Activated T-cell treated with anti-CD3 and anti-CD28 coated beads, Interleukin-2, amount 50 U/mL, for 24 hours (primary cell): ENCODE measurements around the gene CTU1.

Source experiments
- DNase-seq: peaks from one replicate; pipeline ENCODE4 v3.0.0-alpha.2; 2020
- H3K27ac Mint-ChIP-seq: 2 replicates; pipeline ENCODE4 v1.8.0; 2020; ENCODE audit warnings: mild to moderate bottlenecking, mixed read lengths
- H3K27me3 Mint-ChIP-seq: 2 replicates; pipeline ENCODE4 v1.8.0; 2020; ENCODE audit warnings: mixed read lengths
- H3K36me3 Mint-ChIP-seq: 2 replicates; pipeline ENCODE4 v1.8.0; 2020; ENCODE audit warnings: low read depth, mixed read lengths
- H3K4me1 Mint-ChIP-seq: 2 replicates; pipeline ENCODE4 v1.8.0; 2020; ENCODE audit warnings: low read depth, mixed read lengths
- H3K4me3 Mint-ChIP-seq: 2 replicates; pipeline ENCODE4 v1.8.0; 2020; ENCODE audit warnings: mild to moderate bottlenecking, moderate library complexity, mixed read lengths
- H3K9me3 Mint-ChIP-seq: 2 replicates; pipeline ENCODE4 v1.8.0; 2020; ENCODE audit warnings: mixed read lengths

The CTU1 gene

GRCh38 chr19:51066393-51067186, 41.6 kb downstream of the CTU1 start:
- H3K27me3 Mint-ChIP-seq: peaks cover 49% of the 10 kb centered on the region
- H3K36me3 Mint-ChIP-seq: no peaks in the 10 kb centered on the region
- DNase-seq: no peak
- H3K9me3 Mint-ChIP-seq: no peaks in the 10 kb centered on the region
- peaks cover 2% of the 10 kb centered on the region for H3K4me1 Mint-ChIP-seq
- no peak overlapping the region for H3K4me3 Mint-ChIP-seq
- H3K27ac Mint-ChIP-seq: no peak overlapping the region

- Mint-ChIP-seq H3K36me3 (no peaks in the 10 kb centered on the region), H3K27me3 (peaks cover 56% of the 10 kb centered on the region), H3K4me1 (peaks cover 2% of the 10 kb centered on the region), H3K27ac (no peak overlapping the region), H3K9me3 (no peaks in the 10 kb centered on the region), H3K4me3 (no peak overlapping the region)
- DNase-seq: no peak
Observed at GRCh38 chr19:51065221-51065960, 42.8 kb downstream of the CTU1 start.

GRCh38 chr19:51064534-51065220, 43.5 kb downstream of the CTU1 start, which contains the start of gene KLK13:
TSS of gene KLK13 (minus strand) at chr19:51065092. CDS start at chr19:51065067, 25 bp downstream.
- no peaks in the 10 kb centered on the region for H3K36me3 Mint-ChIP-seq
- H3K4me1 Mint-ChIP-seq: peaks cover 2% of the 10 kb centered on the region
- peaks cover 58% of the 10 kb centered on the region for H3K27me3 Mint-ChIP-seq
- no peaks in the 10 kb centered on the region for H3K9me3 Mint-ChIP-seq
- no peak within 1 kb of the TSS for H3K27ac Mint-ChIP-seq
- no peak within 1 kb of the TSS for H3K4me3 Mint-ChIP-seq
- DNase-seq: no peak

GRCh38 chr19:51063664-51064063, 44.5 kb downstream of the CTU1 start:
- H3K4me3 Mint-ChIP-seq: no peak overlapping the region
- H3K9me3 Mint-ChIP-seq: no peaks in the 10 kb centered on the region
- peaks cover 58% of the 10 kb centered on the region for H3K27me3 Mint-ChIP-seq
- no peak overlapping the region for H3K27ac Mint-ChIP-seq
- no peak for DNase-seq
- H3K36me3 Mint-ChIP-seq: no peaks in the 10 kb centered on the region
- peaks cover 2% of the 10 kb centered on the region for H3K4me1 Mint-ChIP-seq

- H3K36me3 Mint-ChIP-seq: no peaks in the 10 kb centered on the region
- no peak overlapping the region for H3K4me3 Mint-ChIP-seq
- peaks cover 2% of the 10 kb centered on the region for H3K4me1 Mint-ChIP-seq
- H3K9me3 Mint-ChIP-seq: no peaks in the 10 kb centered on the region
- H3K27ac Mint-ChIP-seq: no peak overlapping the region
- H3K27me3 Mint-ChIP-seq: peaks cover 46% of the 10 kb centered on the region
- DNase-seq: no peak
Observed at GRCh38 chr19:51060973-51061372, 47.2 kb downstream of the CTU1 start.

- DNase-seq: no peak
- H3K4me3 Mint-ChIP-seq: no peak overlapping the region
- H3K27me3 Mint-ChIP-seq: peaks cover 47% of the 10 kb centered on the region
- H3K36me3 Mint-ChIP-seq: no peaks in the 10 kb centered on the region
- H3K4me1 Mint-ChIP-seq: peaks cover 1% of the 10 kb centered on the region
- no peaks in the 10 kb centered on the region for H3K9me3 Mint-ChIP-seq
- H3K27ac Mint-ChIP-seq: no peak overlapping the region
Observed at GRCh38 chr19:51060336-51060735, 47.9 kb downstream of the CTU1 start.

- H3K36me3 Mint-ChIP-seq: no peaks in the 10 kb centered on the region
- no peaks in the 10 kb centered on the region for H3K4me1 Mint-ChIP-seq
- no peak overlapping the region for H3K27ac Mint-ChIP-seq
- peaks cover 48% of the 10 kb centered on the region for H3K27me3 Mint-ChIP-seq
- no peaks in the 10 kb centered on the region for H3K9me3 Mint-ChIP-seq
- H3K4me3 Mint-ChIP-seq: no peak overlapping the region
- no peak for DNase-seq
Observed at GRCh38 chr19:51059715-51060114, 48.5 kb downstream of the CTU1 start.

GRCh38 chr19:51055866-51056265, 52.3 kb downstream of the CTU1 start:
- no peaks in the 10 kb centered on the region for H3K9me3 Mint-ChIP-seq
- H3K27me3 Mint-ChIP-seq: peaks cover 43% of the 10 kb centered on the region
- no peak overlapping the region for H3K4me3 Mint-ChIP-seq
- no peaks in the 10 kb centered on the region for H3K36me3 Mint-ChIP-seq
- no peaks in the 10 kb centered on the region for H3K4me1 Mint-ChIP-seq
- no peak overlapping the region for H3K27ac Mint-ChIP-seq
- DNase-seq: no peak
